ENCODE data around the gene KRT39.

- TF ChIP-seq, protein P1, sequence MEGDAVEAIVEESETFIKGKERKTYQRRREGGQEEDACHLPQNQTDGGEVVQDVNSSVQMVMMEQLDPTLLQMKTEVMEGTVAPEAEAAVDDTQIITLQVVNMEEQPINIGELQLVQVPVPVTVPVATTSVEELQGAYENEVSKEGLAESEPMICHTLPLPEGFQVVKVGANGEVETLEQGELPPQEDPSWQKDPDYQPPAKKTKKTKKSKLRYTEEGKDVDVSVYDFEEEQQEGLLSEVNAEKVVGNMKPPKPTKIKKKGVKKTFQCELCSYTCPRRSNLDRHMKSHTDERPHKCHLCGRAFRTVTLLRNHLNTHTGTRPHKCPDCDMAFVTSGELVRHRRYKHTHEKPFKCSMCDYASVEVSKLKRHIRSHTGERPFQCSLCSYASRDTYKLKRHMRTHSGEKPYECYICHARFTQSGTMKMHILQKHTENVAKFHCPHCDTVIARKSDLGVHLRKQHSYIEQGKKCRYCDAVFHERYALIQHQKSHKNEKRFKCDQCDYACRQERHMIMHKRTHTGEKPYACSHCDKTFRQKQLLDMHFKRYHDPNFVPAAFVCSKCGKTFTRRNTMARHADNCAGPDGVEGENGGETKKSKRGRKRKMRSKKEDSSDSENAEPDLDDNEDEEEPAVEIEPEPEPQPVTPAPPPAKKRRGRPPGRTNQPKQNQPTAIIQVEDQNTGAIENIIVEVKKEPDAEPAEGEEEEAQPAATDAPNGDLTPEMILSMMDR (IDR thresholded peaks at IDR 0.05) = no peak
- TF ChIP-seq POLR2AphosphoS5 (IDR thresholded peaks at IDR 0.05; ENCODE audit: low read depth, low read length) (no peak), SIN3A (IDR thresholded peaks at IDR 0.05; ENCODE audit: borderline replicate concordance, insufficient read depth, low read depth, low read length) (no peak), TCF7L2 (IDR thresholded peaks at IDR 0.05; ENCODE audit: low read depth, low read length) (no peak)
- TF ChIP-seq, protein P2, sequence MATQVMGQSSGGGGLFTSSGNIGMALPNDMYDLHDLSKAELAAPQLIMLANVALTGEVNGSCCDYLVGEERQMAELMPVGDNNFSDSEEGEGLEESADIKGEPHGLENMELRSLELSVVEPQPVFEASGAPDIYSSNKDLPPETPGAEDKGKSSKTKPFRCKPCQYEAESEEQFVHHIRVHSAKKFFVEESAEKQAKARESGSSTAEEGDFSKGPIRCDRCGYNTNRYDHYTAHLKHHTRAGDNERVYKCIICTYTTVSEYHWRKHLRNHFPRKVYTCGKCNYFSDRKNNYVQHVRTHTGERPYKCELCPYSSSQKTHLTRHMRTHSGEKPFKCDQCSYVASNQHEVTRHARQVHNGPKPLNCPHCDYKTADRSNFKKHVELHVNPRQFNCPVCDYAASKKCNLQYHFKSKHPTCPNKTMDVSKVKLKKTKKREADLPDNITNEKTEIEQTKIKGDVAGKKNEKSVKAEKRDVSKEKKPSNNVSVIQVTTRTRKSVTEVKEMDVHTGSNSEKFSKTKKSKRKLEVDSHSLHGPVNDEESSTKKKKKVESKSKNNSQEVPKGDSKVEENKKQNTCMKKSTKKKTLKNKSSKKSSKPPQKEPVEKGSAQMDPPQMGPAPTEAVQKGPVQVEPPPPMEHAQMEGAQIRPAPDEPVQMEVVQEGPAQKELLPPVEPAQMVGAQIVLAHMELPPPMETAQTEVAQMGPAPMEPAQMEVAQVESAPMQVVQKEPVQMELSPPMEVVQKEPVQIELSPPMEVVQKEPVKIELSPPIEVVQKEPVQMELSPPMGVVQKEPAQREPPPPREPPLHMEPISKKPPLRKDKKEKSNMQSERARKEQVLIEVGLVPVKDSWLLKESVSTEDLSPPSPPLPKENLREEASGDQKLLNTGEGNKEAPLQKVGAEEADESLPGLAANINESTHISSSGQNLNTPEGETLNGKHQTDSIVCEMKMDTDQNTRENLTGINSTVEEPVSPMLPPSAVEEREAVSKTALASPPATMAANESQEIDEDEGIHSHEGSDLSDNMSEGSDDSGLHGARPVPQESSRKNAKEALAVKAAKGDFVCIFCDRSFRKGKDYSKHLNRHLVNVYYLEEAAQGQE (IDR thresholded peaks at IDR 0.05; ENCODE audit: insufficient read depth in 1 of 2, low read depth in 2 of 2, low read length in 1 of 2) = no peak
Observed at GRCh38 chr17:40960144-40960543, 6.6 kb downstream of the KRT39 start.
